ENCODE data around the gene SCUBE1.

DNA sequence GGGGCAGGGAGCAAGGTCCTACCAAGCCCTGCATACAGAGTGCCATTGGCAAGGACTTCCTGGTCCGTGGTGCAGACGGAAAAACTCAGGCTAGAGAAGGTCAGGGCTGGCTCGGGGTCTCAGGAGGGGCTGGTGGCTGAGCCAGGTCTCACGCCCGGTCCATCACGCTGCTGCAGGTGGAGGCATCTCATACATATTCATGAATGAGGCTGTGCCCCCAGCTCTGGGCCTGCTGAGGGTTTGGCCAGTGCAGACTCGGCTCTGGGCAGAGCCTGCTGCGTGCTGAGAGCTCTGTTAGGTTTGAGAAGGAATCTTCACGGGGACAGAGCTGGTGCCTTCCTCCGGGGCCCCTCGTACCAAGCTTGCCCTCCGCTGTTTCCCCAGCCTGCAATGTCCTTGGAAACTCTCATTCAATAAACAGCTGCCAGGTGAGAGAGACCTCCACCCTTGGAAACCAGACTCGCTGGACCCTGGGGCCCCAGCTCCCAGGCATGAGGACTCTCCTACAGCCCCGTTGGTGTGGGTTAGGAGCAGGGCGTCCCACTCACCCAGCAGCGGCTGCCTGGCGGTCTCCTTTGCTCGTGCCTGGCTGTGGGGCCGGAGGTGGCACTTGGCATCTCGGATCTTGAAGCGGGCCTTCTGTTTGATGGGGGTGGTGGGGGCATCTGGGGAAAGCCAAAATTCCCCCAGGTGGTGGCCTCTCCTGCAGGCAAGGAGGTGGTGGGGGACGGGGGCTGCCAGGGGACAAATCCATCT is 122.4 kb downstream of the SCUBE1 start:
- TF ChIP-seq FOXP2 (optimal IDR thresholded peaks at IDR 0.05; ENCODE audit: control extremely low read depth, extremely low read length, insufficient read depth): no peak
- no peak for TF ChIP-seq POLR2AphosphoS5 (IDR thresholded peaks at IDR 0.05; ENCODE audit: borderline replicate concordance, low read depth, low read length)
- no peak for TF ChIP-seq EZH2 (IDR thresholded peaks at IDR 0.05)
